SH-SY5Y (cell line): Measurements from ENCODE around the gene COG8.

ENCODE experiments used
- GATA2 ChIP-seq: IDR thresholded peaks from 2 replicates; pipeline ENCODE4 v1.6.1; 2011; ENCODE audit warnings: mild to moderate bottlenecking, low read depth, low read length
- GATA3 ChIP-seq: IDR thresholded peaks from 2 replicates; pipeline ENCODE4 v1.6.1; 2011; ENCODE audit warnings: low read depth, mild to moderate bottlenecking, low read length, moderate library complexity

DNA sequence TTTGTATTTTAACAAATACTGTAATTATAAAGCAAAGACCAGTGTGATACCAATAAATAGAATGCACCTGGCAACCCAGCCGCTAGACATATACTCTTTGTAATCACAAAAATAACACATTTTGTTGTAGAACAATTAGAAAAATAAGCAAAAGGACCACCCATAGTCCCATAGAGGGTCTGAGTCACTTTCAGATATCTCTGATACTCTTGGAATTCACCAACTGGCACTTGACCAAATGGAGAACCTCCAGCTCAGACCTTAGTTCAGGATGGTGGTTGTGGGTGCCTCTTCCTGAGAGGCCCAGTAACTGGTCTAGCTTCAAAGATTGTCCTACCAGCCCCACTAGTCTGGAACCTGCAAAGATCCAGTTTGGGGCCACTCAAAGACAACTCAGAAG is 47.2 kb upstream of the COG8 start:
- TF ChIP-seq GATA3 (no peak), GATA2 (no peak)
